ENCODE results near the gene CHCHD4.

DNA sequence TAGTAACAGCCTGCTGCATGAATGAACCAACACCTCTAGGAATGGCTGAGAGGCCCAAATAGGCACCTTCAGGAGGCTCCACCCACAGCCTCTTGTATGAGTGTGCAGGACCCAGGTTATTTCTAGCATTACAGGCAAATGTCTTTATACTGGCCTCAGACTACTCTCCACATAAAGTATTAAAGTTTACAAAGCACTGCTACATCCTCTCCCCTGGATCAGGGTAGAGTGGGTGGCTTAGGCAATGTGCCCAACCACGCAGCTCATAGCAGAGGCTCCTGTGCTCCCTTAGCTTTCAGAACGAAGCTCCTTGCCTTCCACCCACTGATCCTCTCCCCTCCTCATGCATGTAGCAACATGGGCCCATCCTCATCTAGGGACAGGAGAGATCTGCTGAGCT, 16.5 kb upstream of the CHCHD4 start:
- TF ChIP-seq POLR2AphosphoS5 (IDR thresholded peaks at IDR 0.05; ENCODE audit: low read depth, low read length), result no peak
- no peak for TF ChIP-seq CTCF (IDR thresholded peaks at IDR 0.05)

All from Panc1 (cell line).